OCI-LY1 (cell line): Measurements from ENCODE around the gene DZIP1L.

ENCODE experiments used
- H2AFZ ChIP-seq: fragments of 200-600 bp; sonication (generic), shearing (Covaris generic); 2 replicates; pipeline ENCODE4 v1.6.0; 2014; ENCODE audit warnings: antibody characterized with exemption, mild to moderate bottlenecking, low read length
- H3F3A ChIP-seq: fragments of 200-600 bp; sonication (generic), shearing (Covaris generic); 2 replicates; pipeline ENCODE4 v1.6.0; 2014; ENCODE audit warnings: mild to moderate bottlenecking, antibody characterized with exemption, low read length, moderate library complexity; ENCODE audit not compliant: insufficient read depth
- H3K27ac ChIP-seq: fragments of 200-600 bp; sonication (generic); 2 replicates; pipeline ENCODE4 v1.5.1; 2014; ENCODE audit warnings: low read length, mixed run types, mild to moderate bottlenecking, low read depth; ENCODE audit not compliant: poor library complexity, severe bottlenecking
- H3K27me3 ChIP-seq: fragments of 200-600 bp; sonication (generic); 2 replicates; pipeline ENCODE4 v1.6.0; 2014; ENCODE audit warnings: antibody characterized with exemption, mild to moderate bottlenecking, low read length, moderate library complexity; ENCODE audit not compliant: insufficient read depth
- H3K36me3 ChIP-seq: fragments of 200-600 bp; sonication (generic); 2 replicates; pipeline ENCODE4 v1.6.1; 2014; ENCODE audit warnings: mild to moderate bottlenecking, antibody characterized with exemption, low read length, moderate library complexity, mixed read lengths; ENCODE audit not compliant: insufficient read depth
- H3K4me1 ChIP-seq: fragments of 200-600 bp; sonication (generic); 2 replicates; pipeline ENCODE4 v1.5.1; 2014; ENCODE audit warnings: mild to moderate bottlenecking, low read length, moderate library complexity; ENCODE audit not compliant: insufficient read depth, severe bottlenecking
- H3K4me2 ChIP-seq: fragments of 200-600 bp; sonication (generic), shearing (Covaris generic); 2 replicates; pipeline ENCODE4 v1.6.1; 2014; ENCODE audit warnings: low read length
- H3K4me3 ChIP-seq: fragments of 200-600 bp; sonication (generic); 2 replicates; pipeline ENCODE4 v1.5.1; 2014; ENCODE audit warnings: low read length, low read depth, mild to moderate bottlenecking, mixed read lengths; ENCODE audit not compliant: poor library complexity, severe bottlenecking
- H3K79me2 ChIP-seq: fragments of 200-600 bp; shearing (Covaris generic); 2 replicates; pipeline ENCODE4 v1.6.1; 2016; ENCODE audit warnings: mixed run types, low read length, mixed read lengths; ENCODE audit not compliant: insufficient read depth
- H3K9ac ChIP-seq: fragments of 200-600 bp; sonication (generic), shearing (Covaris generic); 2 replicates; pipeline ENCODE4 v1.6.1; 2014; ENCODE audit warnings: mild to moderate bottlenecking, low read length, mixed read lengths
- H3K9me2 ChIP-seq: fragments of 200-600 bp; sonication (generic), shearing (Covaris generic); 2 replicates; pipeline ENCODE4 v1.6.1; 2014; ENCODE audit warnings: low read depth, mild to moderate bottlenecking, low read length, mixed read lengths
- H3K9me3 ChIP-seq: fragments of 200-600 bp; shearing (Covaris generic); 2 replicates; pipeline ENCODE4 v1.6.1; 2014; ENCODE audit warnings: low read length, mixed read lengths
- H4K20me1 ChIP-seq: fragments of 200-600 bp; sonication (generic), shearing (Covaris generic); 2 replicates; pipeline ENCODE4 v1.6.0; 2016; ENCODE audit warnings: mild to moderate bottlenecking, low read length; ENCODE audit not compliant: insufficient read depth
- EZH2 ChIP-seq: fragments of 200-600 bp; sonication (generic), shearing (Covaris generic); IDR thresholded peaks from 2 replicates; pipeline ENCODE4 v1.8.0; 2017; ENCODE audit warnings: borderline replicate concordance, mixed run types, mild to moderate bottlenecking, antibody characterized with exemption, low read length, moderate library complexity, mixed read lengths
- TF ChIP-seq, protein P1 (sequence below): fragments of 200-600 bp; sonication (generic), shearing (Covaris generic); IDR thresholded peaks from 2 replicates; pipeline ENCODE4 v1.5.1; 2017; ENCODE audit warnings: mild to moderate bottlenecking, antibody characterized with exemption, low read length, moderate library complexity, mixed read lengths

Gene DZIP1L

GRCh38 chr3:138139691-138140090 lies 24.3 kb upstream of the DZIP1L start:
- no peaks in the 10 kb centered on the region for H3K79me2 ChIP-seq
- no peaks in the 10 kb centered on the region for H3F3A ChIP-seq
- H3K9me3 ChIP-seq = no peaks in the 10 kb centered on the region
- H3K27me3 ChIP-seq = no peaks in the 10 kb centered on the region
- H3K9me2 ChIP-seq = no peaks in the 10 kb centered on the region
- no peak overlapping the region for H3K9ac ChIP-seq
- H3K36me3 ChIP-seq = no peaks in the 10 kb centered on the region
- H3K4me2 ChIP-seq = no peak overlapping the region
- no peak overlapping the region for H3K4me3 ChIP-seq
- no peak for TF ChIP-seq EZH2
- TF ChIP-seq, protein P1, sequence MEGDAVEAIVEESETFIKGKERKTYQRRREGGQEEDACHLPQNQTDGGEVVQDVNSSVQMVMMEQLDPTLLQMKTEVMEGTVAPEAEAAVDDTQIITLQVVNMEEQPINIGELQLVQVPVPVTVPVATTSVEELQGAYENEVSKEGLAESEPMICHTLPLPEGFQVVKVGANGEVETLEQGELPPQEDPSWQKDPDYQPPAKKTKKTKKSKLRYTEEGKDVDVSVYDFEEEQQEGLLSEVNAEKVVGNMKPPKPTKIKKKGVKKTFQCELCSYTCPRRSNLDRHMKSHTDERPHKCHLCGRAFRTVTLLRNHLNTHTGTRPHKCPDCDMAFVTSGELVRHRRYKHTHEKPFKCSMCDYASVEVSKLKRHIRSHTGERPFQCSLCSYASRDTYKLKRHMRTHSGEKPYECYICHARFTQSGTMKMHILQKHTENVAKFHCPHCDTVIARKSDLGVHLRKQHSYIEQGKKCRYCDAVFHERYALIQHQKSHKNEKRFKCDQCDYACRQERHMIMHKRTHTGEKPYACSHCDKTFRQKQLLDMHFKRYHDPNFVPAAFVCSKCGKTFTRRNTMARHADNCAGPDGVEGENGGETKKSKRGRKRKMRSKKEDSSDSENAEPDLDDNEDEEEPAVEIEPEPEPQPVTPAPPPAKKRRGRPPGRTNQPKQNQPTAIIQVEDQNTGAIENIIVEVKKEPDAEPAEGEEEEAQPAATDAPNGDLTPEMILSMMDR = no peak
- no peaks in the 10 kb centered on the region for H4K20me1 ChIP-seq
- H3K27ac ChIP-seq = no peak overlapping the region
- H2AFZ ChIP-seq = no peak overlapping the region
- H3K4me1 ChIP-seq = no peaks in the 10 kb centered on the region

GRCh38 chr3:138137861-138138260 lies 22.5 kb upstream of the DZIP1L start:
- Histone ChIP-seq H3K9me3 (no peaks in the 10 kb centered on the region), H3K9me2 (no peaks in the 10 kb centered on the region), H2AFZ (no peak overlapping the region), H3K79me2 (no peaks in the 10 kb centered on the region), H3K9ac (no peak overlapping the region), H3K27ac (no peak overlapping the region), H3K27me3 (no peaks in the 10 kb centered on the region), H3K4me1 (no peaks in the 10 kb centered on the region), H3K4me3 (no peak overlapping the region), H3K4me2 (no peak overlapping the region), H3F3A (no peaks in the 10 kb centered on the region), H3K36me3 (no peaks in the 10 kb centered on the region), H4K20me1 (no peaks in the 10 kb centered on the region)
- TF ChIP-seq, protein P1 = no peak
- no peak for TF ChIP-seq EZH2

DNA sequence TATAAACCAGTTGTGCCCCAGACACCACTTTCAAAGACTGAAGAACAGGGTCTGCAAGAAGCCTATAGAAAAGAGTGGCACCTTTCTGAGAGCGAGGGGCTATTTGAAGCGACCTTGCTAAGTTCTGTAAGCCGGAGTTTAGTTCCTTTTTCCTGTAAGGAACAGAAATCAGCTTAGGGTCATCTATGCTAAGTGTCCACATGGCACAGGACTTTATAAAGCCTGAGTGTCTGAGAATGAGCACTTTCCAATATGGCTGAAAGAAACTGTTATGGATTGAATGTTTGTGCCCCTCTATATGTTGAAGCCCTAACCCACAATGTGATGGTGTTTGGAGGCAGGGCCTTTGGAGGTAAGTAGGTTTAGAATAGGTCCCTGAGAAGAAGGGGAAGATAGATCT lies 20.8 kb upstream of the DZIP1L start:
- Histone ChIP-seq H3K27ac (no peak overlapping the region), H2AFZ (no peak overlapping the region), H3K4me3 (no peak overlapping the region), H3K9me2 (no peaks in the 10 kb centered on the region), H3K4me2 (no peak overlapping the region), H3K36me3 (no peaks in the 10 kb centered on the region), H4K20me1 (no peaks in the 10 kb centered on the region), H3K79me2 (no peaks in the 10 kb centered on the region), H3K4me1 (no peaks in the 10 kb centered on the region), H3K9ac (no peak overlapping the region), H3K27me3 (no peaks in the 10 kb centered on the region), H3F3A (no peaks in the 10 kb centered on the region), H3K9me3 (no peaks in the 10 kb centered on the region)
- TF ChIP-seq, protein P1 = no peak
- no peak for TF ChIP-seq EZH2
